ENCODE data around the gene ZBED2.

DNA sequence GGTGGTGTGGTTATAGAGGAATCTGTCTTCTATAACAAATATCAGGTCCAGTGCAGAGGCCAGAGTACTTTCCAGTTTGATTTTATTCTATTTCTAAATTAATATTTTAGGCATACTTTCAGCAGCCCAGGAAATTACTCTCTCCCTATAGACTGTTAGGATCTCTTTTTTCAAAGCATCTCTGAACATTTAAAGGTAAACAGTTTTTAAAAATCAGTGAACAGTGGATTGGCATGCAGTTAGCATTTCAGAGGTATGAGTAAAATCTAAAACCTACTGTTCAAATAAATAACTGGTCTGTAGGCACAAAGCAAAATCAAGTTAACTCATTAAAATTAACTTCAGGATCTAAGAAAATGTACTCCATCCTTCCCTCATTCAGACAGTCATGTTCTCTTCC is 3.0 kb downstream of the ZBED2 start:
- TF ChIP-seq POLR2A (IDR thresholded peaks at IDR 0.05) = no peak
- TF ChIP-seq, protein P1, sequence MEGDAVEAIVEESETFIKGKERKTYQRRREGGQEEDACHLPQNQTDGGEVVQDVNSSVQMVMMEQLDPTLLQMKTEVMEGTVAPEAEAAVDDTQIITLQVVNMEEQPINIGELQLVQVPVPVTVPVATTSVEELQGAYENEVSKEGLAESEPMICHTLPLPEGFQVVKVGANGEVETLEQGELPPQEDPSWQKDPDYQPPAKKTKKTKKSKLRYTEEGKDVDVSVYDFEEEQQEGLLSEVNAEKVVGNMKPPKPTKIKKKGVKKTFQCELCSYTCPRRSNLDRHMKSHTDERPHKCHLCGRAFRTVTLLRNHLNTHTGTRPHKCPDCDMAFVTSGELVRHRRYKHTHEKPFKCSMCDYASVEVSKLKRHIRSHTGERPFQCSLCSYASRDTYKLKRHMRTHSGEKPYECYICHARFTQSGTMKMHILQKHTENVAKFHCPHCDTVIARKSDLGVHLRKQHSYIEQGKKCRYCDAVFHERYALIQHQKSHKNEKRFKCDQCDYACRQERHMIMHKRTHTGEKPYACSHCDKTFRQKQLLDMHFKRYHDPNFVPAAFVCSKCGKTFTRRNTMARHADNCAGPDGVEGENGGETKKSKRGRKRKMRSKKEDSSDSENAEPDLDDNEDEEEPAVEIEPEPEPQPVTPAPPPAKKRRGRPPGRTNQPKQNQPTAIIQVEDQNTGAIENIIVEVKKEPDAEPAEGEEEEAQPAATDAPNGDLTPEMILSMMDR (IDR thresholded peaks at IDR 0.05) = no peak

Data from lower leg skin (tissue), 3 donors.